Measurements from ENCODE around the gene SPACA4. TPM values are rescaled to one million over a fixed set of nuclear protein-coding genes. Genes with fewer than 3 reads are reported as not detected.
A peak's percentile ranks its signal among the peaks of the same experiment; 100 is the strongest.

The SPACA4 gene
- total RNA-seq, 1 experiment from 2014 or later = not detected

- intact Hi-C loops (cut with micrococcal nuclease; ENCODE audit: unreplicated experiment) = no loop called here
- CTCF ChIA-PET = no interaction called here
Measured at GRCh38 chr19:48625891-48626327, 19.4 kb downstream of the SPACA4 start.

GRCh38 chr19:48627201-48627864 lies 20.8 kb downstream of the SPACA4 start:
- Mint-ChIP-seq H3K4me1 (ENCODE audit: low read depth, unreplicated experiment) (peaks cover 36% of the 10 kb centered on the region), H3K27ac (ENCODE audit: unreplicated experiment) (peak overlapping the region; percentile 79), H3K9me3 (ENCODE audit: unreplicated experiment) (no peaks in the 10 kb centered on the region), H3K4me3 (ENCODE audit: unreplicated experiment) (peak overlapping the region; percentile 56), H3K27me3 (ENCODE audit: insufficient read depth, unreplicated experiment) (no peaks in the 10 kb centered on the region), H3K36me3 (ENCODE audit: insufficient read depth, unreplicated experiment) (peaks cover 88% of the 10 kb centered on the region)
- intact Hi-C loops (cut with micrococcal nuclease; ENCODE audit: unreplicated experiment) = no loop called here
- no peak for TF ChIP-seq CTCF (IDR thresholded peaks at IDR 0.05; ENCODE audit: insufficient read depth in 1 of 2, low read depth in 1 of 2, low read length in 1 of 2, severe bottlenecking in 1 of 2, unreplicated experiment in 1 of 2)
- peaks cover 1% of the 10 kb centered on the region; the same call in 1 of the 2 replicates for H3K36me3 ChIP-seq (ENCODE audit: control insufficient read depth, insufficient read depth, low read length)
- peak; percentile 81 to 85 for DNase-seq
- no peaks in the 10 kb centered on the region for H3K27me3 ChIP-seq (replicated peaks; ENCODE audit: control insufficient read depth, insufficient read depth, low read length)
- H3K4me3 ChIP-seq (ENCODE audit: low read depth, low read length) = no peak overlapping the region
- H3K4me1 ChIP-seq = peaks cover 54% of the 10 kb centered on the region
- ChIA-PET POLR2A (interaction anchor here (0.5 to 0.7 kb wide), 3 partner anchors 8 to 369 kb away, joined by 4 to 11 read pairs (median 6); partner anchors contain the start of genes RPL18 and SPHK2), CTCF (interaction anchor here (0.6 to 0.9 kb wide), 3 partner anchors 13 to 112 kb away, joined by 3 to 9 read pairs (median 3); partner anchors contain the start of gene FAM83E)
- no peaks in the 10 kb centered on the region for H3K9me3 ChIP-seq
- no TSS peak for BruUV-seq (replicated peaks)

More at GRCh38 chr19:48625891-48626327, 19.4 kb downstream of the SPACA4 start:
- Histone ChIP-seq H3K4me3 (ENCODE audit: low read depth, low read length) (peak overlapping the region; percentile 63), H3K36me3 (ENCODE audit: control insufficient read depth, insufficient read depth, low read length) (no peaks in the 10 kb centered on the region; the same call in 1 of the 2 replicates), H3K9me3 (no peaks in the 10 kb centered on the region), H3K4me1 (peaks cover 42% of the 10 kb centered on the region), H3K27me3 (replicated peaks; ENCODE audit: control insufficient read depth, insufficient read depth, low read length) (no peaks in the 10 kb centered on the region)
- H3K4me1 Mint-ChIP-seq (ENCODE audit: low read depth, unreplicated experiment) = peaks cover 36% of the 10 kb centered on the region
- no peaks in the 10 kb centered on the region for H3K27me3 Mint-ChIP-seq (ENCODE audit: insufficient read depth, unreplicated experiment)
- no peaks in the 10 kb centered on the region for H3K9me3 Mint-ChIP-seq (ENCODE audit: unreplicated experiment)
- H3K36me3 Mint-ChIP-seq (ENCODE audit: insufficient read depth, unreplicated experiment) = peaks cover 73% of the 10 kb centered on the region
- TF ChIP-seq CTCF (IDR thresholded peaks at IDR 0.05; ENCODE audit: insufficient read depth in 1 of 2, low read depth in 1 of 2, low read length in 1 of 2, severe bottlenecking in 1 of 2, unreplicated experiment in 1 of 2) = no peak
- BruUV-seq (replicated peaks) = no TSS peak
- H3K4me3 Mint-ChIP-seq (ENCODE audit: unreplicated experiment) = peak overlapping the region; percentile 87
- POLR2A ChIA-PET = no interaction called here
- DNase-seq = no peak
- H3K27ac Mint-ChIP-seq (ENCODE audit: unreplicated experiment) = peak overlapping the region; percentile 87

- Mint-ChIP-seq H3K4me3 (ENCODE audit: unreplicated experiment) (peak overlapping the region; percentile 56), H3K9me3 (ENCODE audit: unreplicated experiment) (no peaks in the 10 kb centered on the region), H3K36me3 (ENCODE audit: insufficient read depth, unreplicated experiment) (peaks cover 93% of the 10 kb centered on the region), H3K27me3 (ENCODE audit: insufficient read depth, unreplicated experiment) (no peaks in the 10 kb centered on the region), H3K27ac (ENCODE audit: unreplicated experiment) (peak overlapping the region; percentile 79), H3K4me1 (ENCODE audit: low read depth, unreplicated experiment) (peaks cover 36% of the 10 kb centered on the region)
- no peak for TF ChIP-seq CTCF (IDR thresholded peaks at IDR 0.05; ENCODE audit: insufficient read depth in 1 of 2, low read depth in 1 of 2, low read length in 1 of 2, severe bottlenecking in 1 of 2, unreplicated experiment in 1 of 2)
- H3K4me3 ChIP-seq (ENCODE audit: low read depth, low read length) = no peak overlapping the region
- intact Hi-C loops (cut with micrococcal nuclease; ENCODE audit: unreplicated experiment) = no loop called here
- no peaks in the 10 kb centered on the region for H3K27me3 ChIP-seq (replicated peaks; ENCODE audit: control insufficient read depth, insufficient read depth, low read length)
- H3K36me3 ChIP-seq (ENCODE audit: control insufficient read depth, insufficient read depth, low read length) = peaks cover 1% of the 10 kb centered on the region; the same call in 1 of the 2 replicates
- H3K9me3 ChIP-seq = no peaks in the 10 kb centered on the region
- DNase-seq = no peak
- ChIA-PET POLR2A (interaction anchor here (0.6 kb wide), 1 partner anchor 368 kb away, joined by 4 read pairs; no protein-coding TSS in a partner anchor), CTCF (no interaction called here)
- no TSS peak for BruUV-seq (replicated peaks)
- peaks cover 60% of the 10 kb centered on the region for H3K4me1 ChIP-seq
Measured at GRCh38 chr19:48627865-48628314, 21.3 kb downstream of the SPACA4 start.
